ENCODE data around the gene FOSL1. TPM values are rescaled to one million over a fixed set of nuclear protein-coding genes. Genes with fewer than 3 reads are reported as not detected.

Gene FOSL1
- total and polyA plus RNA-seq, 2 of the 13 experiments (the other 11 are each of a cell fraction or from before 2014, with no cell fraction given), result 4.0 to 4.1 TPM

GRCh38 chr11:65915821-65916251 is 15.6 kb upstream of the FOSL1 start (continued):
- TF ChIP-seq CENPBD1 (CRISPR knock-in tag; IDR thresholded peaks at IDR 0.05; ENCODE audit: borderline replicate concordance, low read depth) (no peak), ZNF652 (CRISPR knock-in tag; IDR thresholded peaks at IDR 0.05; ENCODE audit: borderline replicate concordance, low read depth) (no peak), EP300 (IDR thresholded peaks at IDR 0.05; ENCODE audit: low read depth in 2 of 2, low read length in 2 of 2) (peak in 1 of 2 experiments; percentile 28; a peak in 1 of 4 replicates), EP300 (CRISPR knock-in tag; IDR thresholded peaks at IDR 0.05; ENCODE audit: borderline replicate concordance) (peak; percentile 41; the same call in 1 of the 2 replicates), ZNF674 (CRISPR knock-in tag; IDR thresholded peaks at IDR 0.05; ENCODE audit: low read depth) (no peak), ETV5 (CRISPR knock-in tag; IDR thresholded peaks at IDR 0.05; ENCODE audit: borderline replicate concordance) (peak; percentile 35; the same call in 1 of the 2 replicates), KAT2B (IDR thresholded peaks at IDR 0.05; ENCODE audit: borderline replicate concordance, low read depth, low read length) (no peak), SOX6 (IDR thresholded peaks at IDR 0.05) (no peak), SOX6 (CRISPR knock-in tag; IDR thresholded peaks at IDR 0.05) (no peak), CBX1 (IDR thresholded peaks at IDR 0.05; ENCODE audit: low read depth) (no peak), ZNF205 (CRISPR knock-in tag; IDR thresholded peaks at IDR 0.05) (no peak), GATAD2A (CRISPR knock-in tag; IDR thresholded peaks at IDR 0.05) (0 out of 2 replicates have a peak, but pooled peaks have one; percentile 17)

- Histone ChIP-seq H3K4me2 (ENCODE audit: low read depth, low read length) (peak overlapping the region; percentile 73), H4K20me1 (ENCODE audit: insufficient read depth, low read length) (no peaks in the 10 kb centered on the region), H3K27me3 (ENCODE audit: control insufficient read depth in 1 of 2, insufficient read depth in 2 of 2, low read length in 2 of 2) (peaks cover 0 to 2% of the 10 kb centered on the region in 2 experiments; a peak in 1 of 5 replicates), H2AFZ (ENCODE audit: low read length) (no peak overlapping the region), H3K9ac (ENCODE audit: insufficient read depth, low read depth, low read length) (no peak overlapping the region), H3K4me3 (replicated peaks in 1 of 3; ENCODE audit: insufficient read depth in 1 of 3, low read depth in 2 of 3, low read length in 3 of 3) (peak overlapping the region in 1 of 3 experiments; percentile 48; a peak in 1 of 6 replicates), H3K79me2 (ENCODE audit: insufficient read depth, low read length) (peaks cover 11% of the 10 kb centered on the region), H3K27ac (ENCODE audit: extremely low read length, insufficient read depth, low read length) (no peak overlapping the region), H3K36me3 (replicated peaks in 1 of 2; ENCODE audit: control insufficient read depth in 1 of 2, insufficient read depth in 2 of 2, low read length in 2 of 2) (no peaks in the 10 kb centered on the region), H3K4me1 (ENCODE audit: insufficient read depth, low read length) (peaks cover 60% of the 10 kb centered on the region), H3K9me3 (ENCODE audit: low read length) (no peaks in the 10 kb centered on the region)
- FAIRE-seq (no peak), ATAC-seq (peak; percentile 2; the same call in 2 of the 3 replicates), DNase-seq (ENCODE audit: low spot score) (no peak)
- POLR2A ChIA-PET, result interaction anchor here (1.0 to 5.0 kb wide), 6 partner anchors 12 to 56 kb away, joined by 3 to 59 read pairs (median 10); partner anchors contain the start of genes CCDC85B, FIBP, FOSL1 and MUS81
- in situ Hi-C loops (cut with HindIII; ENCODE audit: extremely low pct_ligation_motif_present, low pct_unique_long_range_greater_than_20kb) (no loop called here), intact Hi-C loops (cut with micrococcal nuclease; ENCODE audit: unreplicated experiment) (no loop called here)
- 69% methylated on average over 6 of the region's 10 CpGs for WGBS (ENCODE audit: low lambda C conversion rate)
- no TSS peak for BruUV-seq (replicated peaks)
- CTCF ChIA-PET (ENCODE audit: low intra/inter-chr PET ratio, low total read pairs), result no interaction called here
- TF ChIP-seq ZNF10 (CRISPR knock-in tag; IDR thresholded peaks at IDR 0.05; ENCODE audit: borderline replicate concordance, low read depth) (no peak), PCBP2 (optimal IDR thresholded peaks at IDR 0.05; ENCODE audit: low read depth, low read length, poor library complexity, severe bottlenecking) (no peak), ZBTB20 (CRISPR knock-in tag; IDR thresholded peaks at IDR 0.05; ENCODE audit: borderline replicate concordance, low read depth) (no peak), NONO (IDR thresholded peaks at IDR 0.05) (no peak), NONO (CRISPR knock-in tag; conservative IDR thresholded peaks at IDR 0.05) (no peak), JUND (CRISPR knock-in tag; IDR thresholded peaks at IDR 0.05) (no peak), SAFB2 (CRISPR knock-in tag; IDR thresholded peaks at IDR 0.05; ENCODE audit: borderline replicate concordance, low read depth) (no peak), ZNF263 (CRISPR knock-in tag; IDR thresholded peaks at IDR 0.05) (0 out of 2 replicates have a peak, but pooled peaks have one; percentile 33), AGO1 (IDR thresholded peaks at IDR 0.05; ENCODE audit: low read depth, low read length, poor library complexity, severe bottlenecking) (peak; percentile 95), POLR2A (IDR thresholded peaks at IDR 0.05; ENCODE audit: insufficient read depth in 1 of 2, low read depth in 2 of 2, low read length in 2 of 2) (0 out of 4 replicates have a peak, but pooled peaks of 1 of the 2 experiments have one; percentile 8), LBX2 (CRISPR knock-in tag; IDR thresholded peaks at IDR 0.05; ENCODE audit: borderline replicate concordance) (0 out of 2 replicates have a peak, but pooled peaks have one; percentile 22), HMG20A (CRISPR knock-in tag; IDR thresholded peaks at IDR 0.05; ENCODE audit: borderline replicate concordance) (no peak)
Measured at GRCh38 chr11:65915101-65915820, 15.1 kb upstream of the FOSL1 start.
